Stimulated activated naive CD8-positive, alpha-beta T cell treated with anti-CD3 and anti-CD28 coated beads, Interleukin-15, Interleukin-2, amounts not matched to agents 100 U/mL and 50 U/mL, for 24 hours (primary cell): ENCODE results near the gene TPK1.
"Not testable (repeated sequence)": the region's sequence is repeated elsewhere in the genome, so short reads cannot be mapped to it uniquely, and the experiment has no call there.

Source experiments
- ATAC-seq: fragments of 150-1000 bp; cut with Tn5 transposase; one replicate; pipeline ENCODE4 v1.10.0; 2021
- DNase-seq: peaks from one replicate; pipeline ENCODE4 v3.0.0; 2021

The TPK1 gene

DNA sequence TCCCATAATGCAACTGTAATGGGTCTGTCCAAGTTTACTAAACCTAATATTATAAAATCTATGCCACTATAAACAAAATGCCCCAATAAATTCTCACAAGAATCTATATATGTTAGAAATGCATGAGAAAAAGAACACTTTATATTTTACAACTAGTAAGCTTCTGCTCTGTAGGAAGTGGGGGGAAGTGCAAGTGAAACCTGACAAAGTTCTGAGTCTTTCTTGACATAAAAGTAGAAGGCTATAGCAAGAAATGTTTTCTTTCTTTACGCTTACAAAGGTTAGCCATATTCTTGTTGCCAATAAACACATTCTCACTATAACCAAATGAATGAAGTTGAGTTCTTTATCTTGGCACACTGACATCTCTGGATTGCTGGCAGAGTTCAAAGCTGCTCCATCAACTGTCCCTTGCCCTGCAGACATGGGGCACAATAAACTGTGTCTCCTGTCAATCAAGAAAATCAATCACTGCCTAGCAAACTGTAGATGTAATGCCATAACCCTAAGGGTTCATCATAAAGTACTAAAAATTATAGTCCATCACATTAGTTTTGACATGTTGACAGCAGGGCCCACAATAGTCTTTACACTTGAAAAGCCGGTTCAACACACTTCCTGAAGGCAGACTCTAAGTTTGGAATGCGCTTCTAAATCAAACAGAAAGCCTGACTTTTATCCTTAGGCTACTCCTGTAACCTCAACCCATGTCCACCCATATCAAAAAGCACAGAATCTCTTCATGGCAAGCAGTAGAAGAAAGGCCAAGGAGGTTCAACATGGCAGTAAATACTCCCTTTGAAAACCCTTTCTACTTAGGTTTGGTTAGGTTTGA is 58.6 kb downstream of the TPK1 start:
- DNase-seq (no peak), ATAC-seq (no peak)

DNA sequence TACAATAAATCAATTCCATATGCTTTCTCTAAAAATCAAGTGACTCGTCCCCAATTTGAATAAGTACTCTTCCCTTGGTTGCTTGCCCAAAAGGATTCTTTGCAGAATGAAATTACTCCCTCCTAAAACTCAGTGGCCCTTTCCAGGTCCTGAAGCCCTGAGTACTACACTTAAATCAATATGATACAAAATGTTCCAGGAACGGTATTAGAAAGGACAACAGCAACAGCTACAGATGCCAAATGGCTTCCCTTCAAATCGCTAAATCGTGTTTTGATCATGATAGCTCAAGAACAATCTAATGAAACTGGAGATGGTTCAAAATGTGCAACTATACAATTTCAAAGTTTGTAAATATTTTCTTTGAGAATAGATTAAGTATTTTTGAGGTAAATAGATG is 59.4 kb downstream of the TPK1 start:
- DNase-seq (no peak), ATAC-seq (no peak)

DNA sequence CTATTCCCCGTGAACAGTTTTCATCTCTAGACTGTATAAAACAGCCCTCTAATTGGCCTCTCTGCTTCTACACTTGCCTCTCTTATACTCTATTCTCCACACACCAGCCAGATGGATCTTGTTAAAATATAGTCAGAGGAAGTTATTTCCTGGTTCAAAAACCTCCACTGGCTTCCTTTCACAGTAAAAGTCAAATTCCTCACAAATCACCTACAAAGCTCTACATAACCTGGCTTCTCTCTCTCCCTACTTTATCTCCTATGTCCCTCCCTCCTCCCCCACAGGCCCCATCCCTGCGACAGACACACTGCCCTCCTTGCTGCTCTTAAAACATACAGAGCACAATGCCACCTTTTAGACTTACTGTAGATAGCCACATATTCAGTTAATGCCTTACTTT is 60.1 kb downstream of the TPK1 start:
- no peak for ATAC-seq
- no peak for DNase-seq

DNA sequence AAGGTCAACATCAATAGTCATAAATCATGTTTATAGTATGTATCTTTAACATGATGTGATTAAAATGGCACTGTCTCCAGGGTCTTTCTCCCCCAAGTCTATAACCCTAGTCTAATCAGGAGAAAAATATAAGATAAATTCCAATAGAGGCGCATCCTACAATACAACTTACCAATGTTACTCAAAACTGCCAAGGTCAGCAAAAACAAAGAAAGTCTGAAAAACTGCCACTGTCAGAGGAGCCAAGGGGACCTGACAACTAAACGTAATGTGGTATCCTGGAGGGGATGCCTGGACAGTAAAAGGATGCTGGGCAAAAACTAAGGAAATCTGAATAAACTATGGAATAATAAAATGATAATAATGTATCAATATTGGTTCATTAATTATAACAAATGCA is 63.9 kb downstream of the TPK1 start:
- ATAC-seq (no peak), DNase-seq (no peak)

DNA sequence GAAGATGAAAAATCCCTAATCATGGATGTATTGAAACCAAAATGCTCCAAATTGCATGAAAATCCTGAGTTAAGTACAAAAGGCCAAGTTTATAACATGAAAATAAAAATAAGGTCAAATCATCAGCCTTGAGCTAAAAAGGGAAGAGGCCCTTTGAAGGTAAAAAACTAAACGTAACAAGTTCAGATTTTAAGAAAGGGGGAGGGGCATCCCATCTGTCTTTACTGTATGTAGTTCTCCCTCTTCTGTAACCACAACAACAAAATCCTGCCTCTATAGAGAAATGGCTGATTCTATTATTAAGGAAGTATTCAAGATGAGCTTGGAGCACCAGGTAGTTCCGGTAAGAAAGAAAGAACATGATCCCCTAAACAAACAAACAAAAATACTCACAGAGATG is 64.7 kb downstream of the TPK1 start:
- DNase-seq, result no peak
- ATAC-seq, result no peak

DNA sequence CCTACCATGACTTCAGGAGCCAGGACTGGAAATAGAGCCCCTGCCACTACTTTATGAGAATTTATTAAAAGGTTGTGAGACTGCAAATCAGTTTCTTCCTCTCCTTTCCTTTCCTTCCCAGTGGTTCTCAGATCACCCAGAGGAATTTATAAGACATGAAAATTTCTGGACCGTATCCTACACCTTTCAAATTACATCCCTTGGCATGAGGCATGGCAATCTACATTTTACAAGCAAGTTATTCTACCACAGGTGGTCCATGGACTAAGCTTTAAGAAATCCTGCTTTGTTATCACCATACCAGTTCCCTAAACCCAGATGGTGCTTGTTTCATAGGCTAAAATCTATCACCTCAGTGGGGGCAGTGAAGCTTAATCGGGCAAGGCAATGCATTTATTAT is 66.5 kb downstream of the TPK1 start:
- DNase-seq, result no peak
- ATAC-seq, result no peak

DNA sequence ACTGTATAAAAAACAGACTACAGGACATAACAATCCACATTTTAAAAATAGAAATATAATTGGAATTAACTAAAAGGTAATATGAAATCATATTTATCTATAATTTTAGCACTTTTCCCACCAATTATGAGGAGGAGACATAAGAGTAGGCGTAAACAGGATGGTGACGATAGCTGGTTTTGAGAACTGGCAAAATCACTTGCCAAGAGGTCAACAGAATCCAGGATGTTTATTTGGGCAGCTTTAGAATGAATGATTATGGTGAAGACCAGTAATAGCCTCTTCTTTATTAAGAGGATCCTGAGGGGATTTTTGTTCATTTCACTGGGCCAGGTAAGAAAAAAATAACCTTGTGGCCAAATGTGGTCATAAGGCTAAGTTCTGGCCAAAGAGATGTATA is 67.2 kb downstream of the TPK1 start:
- no peak for ATAC-seq
- no peak for DNase-seq

DNA sequence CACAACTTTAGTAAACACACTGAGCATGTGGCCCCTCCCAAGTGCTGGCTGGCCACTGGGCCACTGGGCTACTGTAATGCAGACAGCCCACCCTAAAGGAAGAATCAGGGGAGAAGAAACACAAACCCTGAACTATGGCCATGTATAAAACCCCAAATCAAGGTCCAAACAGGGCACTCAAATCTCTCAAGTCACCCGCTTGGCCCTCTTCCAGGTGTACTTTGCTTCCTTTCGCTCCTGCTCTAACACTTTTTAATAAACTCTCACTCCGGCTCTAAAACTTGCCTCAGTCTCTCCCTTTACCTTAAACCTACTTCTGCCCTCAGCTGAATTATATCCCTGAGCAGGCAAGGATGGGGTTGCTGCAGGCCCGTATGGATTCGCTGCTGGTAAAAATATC is 72.6 kb downstream of the TPK1 start:
- no peak for DNase-seq
- no peak for ATAC-seq

DNA sequence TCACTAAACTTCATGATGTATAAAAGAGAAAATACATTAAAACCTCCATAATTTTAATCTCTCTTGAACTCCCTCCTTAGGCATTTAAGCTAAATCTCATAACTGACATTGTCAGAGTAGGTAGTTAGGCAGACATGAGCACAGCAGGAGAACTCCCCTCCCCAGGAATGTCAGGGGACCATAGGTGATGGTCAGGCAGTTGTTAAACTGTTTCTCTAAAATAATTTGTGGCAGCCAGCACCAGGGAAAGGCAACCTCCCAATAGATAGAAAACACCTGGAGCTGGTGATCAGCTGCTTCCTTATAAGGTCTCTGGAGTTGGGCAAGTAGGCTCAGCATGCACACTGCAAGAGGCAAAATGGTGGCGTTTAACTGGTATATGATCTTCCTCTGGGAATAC is 73.0 kb downstream of the TPK1 start:
- DNase-seq (no peak), ATAC-seq (no peak)

DNA sequence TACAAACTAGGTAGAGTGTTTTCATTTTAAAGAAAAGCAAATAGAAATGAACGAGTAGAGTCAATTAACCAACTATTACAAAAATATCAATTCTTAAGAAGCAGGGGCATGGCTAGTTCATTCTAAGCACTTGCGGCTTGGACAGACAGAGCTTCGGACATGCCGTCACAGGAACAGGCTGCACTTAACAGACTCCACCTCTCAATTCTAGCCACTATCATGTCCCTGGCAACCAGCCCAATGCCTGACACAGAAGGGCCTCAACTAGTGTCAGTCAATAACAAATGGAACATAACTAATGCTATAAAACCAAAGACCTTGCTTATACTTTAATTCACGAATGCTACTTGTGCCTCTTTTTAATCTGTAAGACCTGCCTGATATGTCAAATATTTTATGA is 74.4 kb downstream of the TPK1 start:
- DNase-seq, result no peak
- no peak for ATAC-seq

DNA sequence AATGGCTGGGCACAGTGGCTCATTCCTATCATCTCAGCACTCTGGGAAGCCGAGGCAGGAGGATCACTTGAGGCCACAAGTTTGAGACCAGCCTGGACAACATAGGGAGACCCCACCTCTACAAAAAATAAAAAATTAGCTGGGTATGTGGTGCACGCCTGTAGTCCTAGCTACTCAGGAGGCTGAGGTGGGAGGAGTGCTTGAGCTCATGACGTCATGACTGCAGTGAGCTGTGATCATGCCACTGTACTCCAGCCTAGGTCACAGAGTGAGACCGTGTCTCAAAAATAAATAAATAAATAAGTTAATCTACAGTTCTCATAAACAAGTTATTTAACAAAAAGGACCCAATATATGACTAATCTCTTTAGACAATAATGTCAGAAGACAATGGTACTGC is 76.2 kb downstream of the TPK1 start:
- no peak for DNase-seq
- no peak for ATAC-seq

DNA sequence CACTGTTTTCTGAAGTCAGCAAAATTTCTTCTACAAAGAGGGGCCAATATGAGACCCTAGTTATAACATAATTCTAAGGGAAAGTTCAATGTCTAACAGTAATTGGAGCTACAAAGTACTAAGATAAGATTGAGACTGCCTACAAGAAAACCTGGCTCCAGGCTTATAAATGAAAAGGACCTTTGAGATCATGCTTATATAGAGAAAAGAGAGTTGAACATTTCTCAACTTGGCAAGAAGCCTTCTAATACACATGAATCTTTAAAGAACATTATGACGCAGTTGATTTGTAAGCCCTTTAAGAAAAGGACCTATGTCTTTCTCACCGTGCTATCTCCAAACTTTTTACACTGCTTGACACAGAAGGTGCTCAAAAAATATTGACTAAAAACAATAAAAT is 87.9 kb downstream of the TPK1 start:
- ATAC-seq (no peak), DNase-seq (no peak)

DNA sequence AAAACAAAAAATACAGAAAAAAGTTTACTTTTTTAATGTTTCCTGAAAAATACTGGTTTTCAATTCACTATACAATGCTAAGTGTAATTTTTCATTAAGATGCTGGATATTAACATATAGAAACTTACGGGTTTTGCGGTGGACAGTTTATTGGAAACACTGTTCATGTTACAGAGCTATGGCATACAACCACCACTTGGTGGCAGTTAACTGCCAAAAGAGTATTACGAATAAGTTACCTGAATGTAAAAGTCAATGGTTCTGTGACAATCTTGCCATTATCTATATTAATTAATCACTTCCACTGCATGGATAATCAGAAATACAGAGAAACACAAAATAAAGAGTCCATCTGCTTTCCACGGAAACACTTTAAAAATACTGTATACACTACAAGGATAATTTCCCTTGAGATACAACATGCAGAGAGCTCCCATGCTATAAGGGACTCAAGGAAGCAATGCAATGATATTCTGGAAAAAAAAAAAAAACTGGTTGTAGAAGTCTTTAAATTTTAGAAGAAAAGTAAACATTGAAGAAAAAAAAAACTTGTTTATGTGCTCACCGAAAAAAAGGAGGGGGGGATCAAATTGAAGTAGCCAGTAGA is 97.0 kb downstream of the TPK1 start:
- DNase-seq (no peak), ATAC-seq (no peak)

DNA sequence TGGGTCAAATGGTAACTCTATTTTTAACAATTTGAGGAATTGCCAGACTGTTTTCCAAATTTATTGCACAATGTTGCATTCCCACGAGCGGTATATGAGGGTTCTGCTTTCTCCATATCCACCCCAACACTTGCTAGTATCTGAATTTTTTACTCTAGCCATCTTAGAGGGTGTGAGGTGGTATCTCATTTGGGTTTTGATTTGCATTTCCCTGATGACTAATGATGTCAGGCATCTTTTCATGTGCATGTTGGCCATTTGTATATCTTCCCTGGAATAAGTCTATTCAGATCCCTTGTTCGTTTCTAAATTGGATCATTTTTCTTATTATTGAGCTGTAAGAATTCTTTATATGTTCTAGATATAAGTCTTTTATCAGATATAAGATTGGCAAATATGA is 97.7 kb downstream of the TPK1 start:
- ATAC-seq, result no peak
- no peak for DNase-seq

DNA sequence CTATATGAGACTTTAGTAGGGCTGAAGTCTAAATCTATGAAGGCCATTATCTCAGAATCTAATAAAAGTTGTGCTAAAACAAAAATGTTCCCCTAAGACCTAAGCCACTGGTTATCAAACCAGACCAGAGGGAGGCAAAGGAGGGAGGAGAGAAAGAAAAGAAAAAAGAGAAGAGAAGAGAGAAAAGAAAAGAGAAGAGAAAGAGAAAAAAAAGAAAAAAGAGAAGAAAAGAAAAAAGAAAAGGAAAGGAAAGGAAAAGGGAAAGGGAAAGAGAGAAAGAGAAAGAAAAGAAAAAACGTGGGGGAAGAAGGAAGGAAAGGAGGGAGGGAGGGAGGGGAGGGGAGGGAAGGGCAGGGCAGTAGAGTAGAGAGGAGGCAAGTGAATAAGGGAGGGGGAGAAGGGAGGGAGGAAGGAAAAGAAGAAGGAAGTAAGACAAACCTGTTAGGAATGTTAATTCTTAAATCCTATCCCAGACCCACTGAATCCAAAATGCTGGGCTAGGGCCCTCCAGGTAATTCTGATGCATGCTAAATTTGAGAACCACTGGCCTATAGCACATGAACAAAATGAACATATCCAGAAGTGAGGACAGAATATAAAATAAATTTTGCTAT is 98.9 kb downstream of the TPK1 start:
- DNase-seq (no peak), ATAC-seq (no peak)

DNA sequence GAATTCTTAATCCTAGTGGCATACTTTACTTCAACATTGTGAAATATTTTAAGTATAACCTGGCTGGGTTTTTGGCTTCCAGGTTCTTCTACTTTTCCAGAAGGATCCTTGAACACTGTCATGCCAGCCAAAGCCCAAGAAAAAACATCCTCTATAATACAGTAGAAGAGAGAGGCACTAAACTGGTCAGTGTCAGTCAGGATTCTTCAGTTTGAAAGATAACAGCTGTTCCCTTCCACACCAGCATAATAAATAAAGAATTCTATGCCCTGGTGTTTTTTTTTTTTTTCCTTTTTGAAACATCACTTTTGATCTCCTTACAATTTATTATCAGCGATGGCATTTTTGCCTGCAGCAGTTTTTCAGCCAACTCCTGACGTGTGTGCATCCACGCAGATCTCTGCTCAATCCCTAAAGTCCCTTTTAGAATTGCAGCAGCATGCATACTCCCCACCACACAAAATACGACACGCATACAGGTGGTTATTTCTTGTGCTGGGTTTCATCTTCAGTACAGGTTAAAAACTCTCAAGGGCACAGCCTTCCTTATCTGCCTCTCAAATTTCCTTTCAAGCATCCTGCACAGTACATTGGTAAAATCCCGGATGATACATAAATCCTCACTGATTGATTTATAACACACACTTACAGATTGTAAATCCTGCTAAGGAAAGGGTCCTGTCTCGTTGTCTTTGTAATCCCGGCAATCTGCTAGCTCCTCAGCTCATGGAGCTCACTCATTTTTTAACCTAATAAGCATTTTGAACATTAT is 100.2 kb downstream of the TPK1 start:
- DNase-seq (no peak), ATAC-seq (no peak)

DNA sequence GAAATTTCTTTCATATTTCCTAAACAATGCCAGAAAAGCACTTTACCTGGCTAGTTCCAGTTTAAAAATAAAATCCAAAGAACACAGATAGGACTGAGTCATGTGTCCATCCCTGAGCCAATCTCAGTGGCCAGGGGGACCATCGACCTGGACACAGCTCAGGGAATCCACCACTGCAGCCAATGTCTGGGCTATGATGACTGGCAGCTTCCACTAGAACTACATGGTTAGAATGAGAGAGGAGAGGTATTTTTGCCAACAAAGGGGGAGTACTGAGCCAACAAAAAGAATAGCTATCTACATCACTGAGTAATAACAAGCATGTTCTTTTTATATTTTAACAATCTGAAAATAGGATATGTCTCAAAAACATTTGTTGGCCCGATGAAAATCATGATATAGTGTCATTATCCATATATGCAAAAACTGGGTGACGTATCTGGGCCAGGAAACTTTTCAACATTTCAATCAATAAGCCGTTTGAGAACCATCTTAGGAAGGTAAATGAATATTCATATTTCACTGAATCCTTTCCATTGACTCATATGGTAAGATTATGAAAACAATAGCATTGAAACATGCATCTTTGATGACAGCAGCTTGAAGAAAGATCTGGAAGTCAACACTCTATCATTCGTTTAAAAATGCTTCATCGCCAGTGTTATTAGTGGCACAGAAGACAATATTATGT is 104.0 kb downstream of the TPK1 start:
- ATAC-seq (no peak), DNase-seq (no peak)

DNA sequence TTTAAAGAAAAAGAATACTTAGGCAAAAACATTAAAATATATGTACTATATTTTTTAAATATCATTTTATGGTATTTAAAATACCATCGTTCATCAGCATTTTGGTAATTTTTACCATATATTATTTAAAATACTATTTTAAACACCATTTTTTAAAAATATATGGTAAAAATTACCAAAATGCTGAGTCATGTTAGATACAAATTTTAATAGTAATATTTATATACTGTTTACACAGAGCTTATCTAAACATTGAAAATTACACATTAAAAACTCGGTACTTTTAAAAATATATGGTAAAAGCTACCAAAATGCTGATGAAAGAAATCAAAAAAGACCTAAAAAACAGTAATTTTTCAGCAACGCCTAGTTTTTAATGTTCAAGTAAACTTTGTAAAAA is 105.6 kb downstream of the TPK1 start:
- no peak for ATAC-seq

DNA sequence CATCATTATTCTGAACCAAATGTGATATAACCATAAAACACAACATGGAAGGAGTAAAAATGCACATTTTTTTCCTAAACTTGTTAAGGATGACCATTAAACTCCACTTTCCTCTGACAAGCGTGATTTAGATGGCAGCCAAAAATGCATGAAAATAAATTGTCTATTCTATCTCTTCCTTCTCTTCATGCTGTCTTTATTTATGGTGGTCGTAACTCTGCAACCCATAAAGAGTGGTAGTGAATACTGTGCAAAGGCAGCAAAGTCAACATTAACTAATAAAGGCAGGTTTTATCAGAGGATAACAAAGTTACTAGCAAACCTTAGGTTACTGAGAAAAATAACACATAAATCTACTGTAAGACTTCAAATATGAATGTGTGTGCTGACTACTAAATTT is 106.6 kb downstream of the TPK1 start:
- DNase-seq, result no peak
- no peak for ATAC-seq

More for the DNA sequence above, 105.6 kb downstream of the TPK1 start:
- DNase-seq, result no peak

DNA sequence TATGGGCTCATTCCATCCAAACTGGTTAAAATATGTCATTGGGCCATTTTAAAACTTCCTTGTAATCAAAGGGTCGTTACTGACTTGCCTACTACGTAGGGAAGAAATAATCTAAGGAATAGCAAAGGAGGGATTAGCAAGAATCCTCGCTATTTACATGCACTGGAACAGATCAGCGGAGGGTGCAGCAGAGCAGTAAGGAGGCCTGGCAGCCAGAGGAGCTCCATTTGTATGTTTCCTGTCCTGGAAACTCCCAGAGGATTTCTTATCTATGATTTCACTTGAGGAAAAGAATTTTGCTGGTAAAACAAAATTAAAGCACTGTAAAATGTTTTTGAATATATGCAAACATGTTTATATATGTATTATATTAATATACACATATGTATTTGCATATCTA is 107.3 kb downstream of the TPK1 start:
- ATAC-seq (no peak), DNase-seq (no peak)

DNA sequence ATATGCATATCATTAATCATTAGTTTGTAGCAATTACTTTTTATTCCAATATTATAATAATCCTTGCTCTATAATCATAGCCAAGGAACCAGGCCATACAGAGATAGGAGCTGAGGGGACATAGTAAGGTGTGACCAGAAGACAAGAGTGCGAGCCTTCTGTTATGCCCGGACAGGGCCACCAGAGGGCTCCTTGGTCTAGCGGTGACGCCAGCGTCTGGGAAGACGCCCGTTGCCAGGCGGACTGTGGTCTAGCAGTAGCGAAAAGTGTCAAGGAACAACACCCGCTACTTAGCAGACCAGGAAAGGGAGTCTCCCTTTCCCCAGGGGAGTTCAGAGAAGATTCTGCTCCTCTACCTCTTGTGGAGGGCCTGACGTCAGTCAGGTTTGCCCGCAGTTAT is 109.0 kb downstream of the TPK1 start:
- not testable (repeated sequence) for DNase-seq, ATAC-seq

DNA sequence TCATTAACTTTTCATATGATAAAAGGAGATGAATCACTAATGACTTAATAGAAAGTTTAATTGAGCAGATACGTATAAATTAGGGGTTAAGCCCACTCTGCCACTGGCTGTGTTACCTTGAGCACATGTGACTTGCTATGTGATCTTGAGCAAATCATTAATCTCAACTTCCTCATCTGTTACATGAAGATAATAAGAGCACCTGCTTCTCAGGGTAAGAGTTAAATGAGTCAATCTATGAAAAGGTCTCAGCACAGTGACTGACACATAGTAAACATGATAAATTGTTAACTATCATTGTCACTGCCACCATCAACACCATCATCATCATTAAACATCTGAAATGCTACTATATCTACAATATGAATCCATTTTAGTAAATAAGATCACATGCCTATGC is 110.8 kb downstream of the TPK1 start:
- no peak for DNase-seq
- no peak for ATAC-seq
